Lung microvascular endothelial cell (primary cell): ENCODE results near the gene TCF19. TPM values are rescaled to one million over a fixed set of nuclear protein-coding genes. Genes with fewer than 3 reads are reported as not detected.

Experiments
- DNase-seq, 2 donors: peaks; one replicate each; pipeline versions ENCODE4 v3.0.0 to v3.0.0-alpha.2; 2010; ENCODE audit warnings: low read depth in 2 of 2
- total RNA-seq: library from RNA; depleted of rRNA; stranded (reverse); fragments of >200 nt; gene quantifications from 2 replicates; pipeline ENCODE4 v1.2.1, GENCODE V29; 2014

TCF19 gene
- total RNA-seq, 1 donor from 2014 or later, result 6.3 TPM

DNA sequence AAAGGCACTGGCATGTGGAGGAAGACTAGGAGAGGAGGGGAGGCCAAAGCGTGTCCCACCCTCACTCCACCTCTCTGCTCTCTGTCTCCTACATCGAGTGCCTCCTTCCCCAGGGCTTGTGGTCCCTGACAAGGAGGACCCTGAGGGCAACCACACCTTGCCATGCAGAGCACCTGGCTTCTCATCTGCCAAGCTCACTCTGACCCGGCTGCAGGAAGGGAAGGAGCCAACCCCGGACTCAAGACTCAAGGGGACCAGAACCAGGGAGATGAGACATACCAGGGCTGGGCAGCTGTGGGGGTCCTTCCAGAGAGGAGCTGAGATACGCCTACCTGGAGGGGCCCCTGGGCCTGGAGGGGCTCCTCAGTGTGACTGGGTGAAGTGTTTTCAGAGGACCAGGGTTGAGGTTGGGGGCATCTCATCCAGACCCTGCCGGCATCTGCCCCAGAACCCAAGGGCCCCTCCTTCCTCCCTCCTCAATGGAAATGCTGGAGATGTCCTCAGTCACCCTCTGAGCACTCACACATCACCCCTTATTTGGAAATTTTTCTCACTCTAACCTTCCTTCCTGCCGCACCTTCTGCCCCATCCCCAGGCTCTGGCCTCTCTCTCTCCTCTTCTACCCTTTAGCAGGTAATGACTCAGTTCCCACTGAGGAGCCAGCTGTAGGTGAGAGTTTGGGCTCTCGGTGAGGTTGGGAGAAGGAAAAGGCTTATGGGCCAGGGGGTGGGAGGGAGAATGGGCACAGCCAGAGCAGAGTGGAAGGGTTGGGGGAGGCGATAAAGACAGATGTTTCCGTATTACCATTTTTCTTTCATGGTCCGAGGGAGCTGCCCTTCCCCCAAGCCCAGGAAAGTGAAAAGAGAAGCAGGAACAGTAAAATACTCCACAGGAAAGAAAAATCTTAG, 44.1 kb downstream of the TCF19 start:
- peak; percentile 12 to 20 for DNase-seq

DNA sequence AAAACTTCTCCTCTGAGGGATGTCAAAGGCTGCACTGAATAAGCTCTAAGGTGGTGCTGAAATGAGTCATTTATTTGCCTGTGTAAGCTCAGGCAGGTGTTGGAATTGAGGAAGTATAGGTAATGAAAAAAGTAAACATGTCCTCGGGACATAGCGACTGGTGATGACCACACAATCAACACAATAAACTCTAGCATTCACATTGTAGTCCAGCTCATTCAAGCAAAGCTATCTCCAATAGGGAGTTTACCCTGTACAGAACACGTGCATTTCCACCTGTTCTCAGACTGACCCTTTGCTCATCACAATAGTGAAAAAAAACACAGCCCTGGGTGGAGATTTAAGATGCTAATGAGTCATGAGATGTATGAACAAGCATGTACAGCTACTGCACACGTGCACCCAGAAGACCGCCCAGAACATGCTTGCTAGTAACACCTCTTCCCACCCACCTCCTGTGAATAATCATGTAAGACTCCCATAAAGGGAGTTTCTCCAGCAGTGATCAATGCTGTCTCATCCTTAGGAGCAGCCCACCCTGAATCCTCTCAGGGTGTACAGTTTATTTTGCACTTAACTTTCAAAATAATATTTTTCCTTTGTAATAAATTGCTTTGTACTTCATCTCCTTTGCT, 45.1 kb downstream of the TCF19 start:
- DNase-seq, result peak; percentile 66 to 67

DNA sequence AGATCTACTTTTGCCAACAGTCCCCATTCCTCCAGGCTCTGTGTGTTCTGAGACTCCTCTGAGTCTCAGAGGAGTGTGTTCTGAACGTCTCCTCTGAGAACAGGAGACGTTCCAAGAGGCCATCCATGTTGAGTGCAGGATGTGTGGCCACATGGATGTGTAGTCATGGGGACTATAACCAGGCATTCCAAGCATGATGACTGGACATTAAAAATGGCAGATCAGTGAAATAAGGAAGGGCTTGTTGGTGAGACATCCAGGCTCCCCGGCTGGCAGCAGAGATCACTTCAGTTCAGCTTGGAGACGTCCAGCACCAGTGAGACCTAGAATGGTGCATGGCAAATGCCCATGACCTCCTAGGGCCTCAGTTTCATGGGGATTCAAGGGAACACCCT, 46.4 kb downstream of the TCF19 start:
- no peak for DNase-seq

DNA sequence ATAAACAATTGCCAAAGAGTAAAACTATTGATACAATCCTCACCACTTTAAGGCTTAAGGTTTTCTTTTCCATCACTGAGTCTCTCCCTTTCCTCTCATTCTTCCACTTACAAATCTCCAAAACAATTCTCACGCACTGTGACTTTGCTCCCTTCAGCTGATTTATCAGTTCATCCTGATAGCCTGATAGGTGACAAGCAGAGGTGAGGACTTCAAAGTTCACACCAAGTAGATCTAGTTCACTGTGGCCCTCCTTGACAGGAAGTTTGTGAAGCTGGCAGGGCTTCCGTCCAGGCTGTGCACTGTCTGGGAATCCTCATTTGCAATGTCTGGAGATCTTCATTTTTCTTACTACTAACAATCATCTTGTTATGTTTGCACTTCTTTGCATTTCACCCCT, 47.2 kb downstream of the TCF19 start:
- DNase-seq, result no peak

DNA sequence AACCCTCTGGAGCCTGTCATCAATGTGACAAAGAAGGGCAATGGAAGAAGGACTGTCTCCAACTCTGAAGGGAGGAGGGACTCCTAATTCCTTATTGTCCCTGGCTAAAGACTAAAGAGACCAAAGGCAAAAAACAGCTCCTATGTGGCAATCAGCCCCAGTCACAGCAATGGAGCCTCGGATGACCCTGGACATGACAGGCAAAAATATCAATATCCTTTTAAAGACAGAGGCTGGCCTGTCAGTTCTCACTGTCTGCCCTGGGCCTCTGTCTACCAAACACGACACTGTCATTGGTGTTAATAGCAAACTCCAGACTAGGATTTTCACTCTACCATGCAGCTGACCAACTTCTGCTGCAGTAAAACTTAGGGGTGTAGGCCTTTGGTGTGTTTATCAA, 50.1 kb downstream of the TCF19 start:
- DNase-seq, result no peak

DNA sequence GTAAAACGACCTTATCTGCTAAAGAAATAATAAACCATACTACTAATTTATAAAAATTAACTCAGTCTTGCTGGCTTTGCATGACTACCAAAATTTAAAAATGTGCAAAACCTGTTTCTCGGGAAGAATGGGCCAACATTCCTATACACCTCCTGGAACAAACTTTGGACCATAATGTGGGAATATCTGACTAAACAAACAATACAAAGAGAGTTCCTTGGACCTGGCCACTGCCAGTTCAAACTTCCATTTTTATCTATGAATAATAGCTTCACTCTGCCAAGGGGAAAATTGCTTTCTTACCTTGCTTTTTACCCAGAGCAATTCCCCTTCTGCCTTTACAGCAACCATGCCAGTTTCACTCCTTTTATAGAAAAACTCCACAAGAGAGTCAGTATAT, 50.7 kb downstream of the TCF19 start:
- peak in 1 of 2 donors; percentile 20 for DNase-seq

DNA sequence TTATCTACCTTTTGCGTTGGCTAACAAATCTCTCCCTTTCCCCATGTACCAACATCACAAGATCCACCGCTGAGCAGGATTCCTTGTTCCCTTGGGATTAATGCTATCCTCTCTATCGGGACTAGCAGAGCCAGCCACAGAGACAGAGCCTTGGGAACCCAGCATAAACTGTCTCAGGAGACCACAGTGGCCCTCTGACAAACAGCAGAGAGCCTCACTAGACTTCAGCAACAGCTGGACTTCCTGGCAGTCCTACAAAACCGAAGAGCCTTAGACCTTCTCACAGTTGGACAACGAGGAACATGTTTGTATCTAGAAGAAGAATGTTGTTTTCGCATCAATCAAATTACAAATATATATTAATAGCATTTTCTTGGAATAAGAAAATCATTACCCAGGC, 51.7 kb downstream of the TCF19 start:
- no peak for DNase-seq

DNA sequence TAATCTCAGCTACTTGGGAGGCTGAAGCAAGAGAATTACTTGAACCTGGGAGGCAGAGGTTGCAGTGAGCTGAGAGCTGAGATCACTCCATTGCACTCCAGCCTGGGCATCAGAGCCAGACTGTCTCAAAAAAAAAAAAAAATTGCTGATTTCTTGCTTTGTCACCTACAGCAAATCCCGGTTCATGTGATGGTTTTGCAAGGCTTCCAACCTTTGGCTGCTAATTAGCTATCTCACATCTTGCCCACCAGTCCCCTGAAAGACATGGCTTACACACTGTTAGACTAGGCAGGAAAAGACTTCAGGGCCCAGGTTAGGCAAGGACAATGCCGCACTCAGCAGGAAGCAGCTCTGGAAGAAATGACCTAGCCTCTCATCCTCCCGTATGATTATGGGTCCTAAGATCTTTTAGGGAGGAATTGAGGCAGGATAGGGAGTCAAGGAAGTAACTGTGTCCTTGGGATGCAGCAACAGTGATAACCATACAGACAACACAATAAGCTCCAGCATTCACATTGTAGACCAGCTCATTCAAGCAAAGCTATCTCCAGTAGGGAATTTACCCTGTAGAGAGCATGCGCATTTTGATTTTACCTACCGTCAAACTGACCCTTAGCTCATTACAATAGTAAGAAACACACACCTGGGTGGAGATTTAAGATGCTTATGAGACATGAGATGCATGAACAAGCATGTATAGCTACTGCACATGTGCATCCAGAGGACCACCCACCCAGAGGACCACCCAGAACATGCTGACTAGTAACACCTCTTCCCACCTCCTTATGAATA, 52.5 kb downstream of the TCF19 start:
- DNase-seq, result no peak

Other genes starting within 250 kb of the TCF19 start
- 13.9 and 15.5 TPM in 2 replicates for gene VARS2, start 244.4 kb upstream of the TCF19 start, total RNA-seq
- gene SFTA2, start 226.4 kb upstream of the TCF19 start, total RNA-seq, result not detected in 2 replicates
- not detected in 2 replicates for gene MUCL3, start 217.6 kb upstream of the TCF19 start, total RNA-seq
- gene MUC21, start 174.9 kb upstream of the TCF19 start, total RNA-seq, result not detected in 2 replicates
- gene MUC22, start 148.1 kb upstream of the TCF19 start, total RNA-seq, result not detected in 2 replicates
- gene C6orf15, start 46.0 kb upstream of the TCF19 start, total RNA-seq, result not detected in 2 replicates
- 2.6 and 6.7 TPM in 2 replicates for gene PSORS1C1, start 43.8 kb upstream of the TCF19 start, total RNA-seq
- gene CDSN, start 38.1 kb upstream of the TCF19 start, total RNA-seq, result under 0.01 TPM in 1 of 2 replicates, not detected in the other
- not detected in 2 replicates for gene PSORS1C2, start 19.5 kb upstream of the TCF19 start, total RNA-seq
- gene CCHCR1, start 787 bp upstream of the TCF19 start, total RNA-seq, result 7.7 and 8.7 TPM in 2 replicates
- gene POU5F1, start 12.1 kb downstream of the TCF19 start, total RNA-seq, result not detected in 2 replicates
- gene HLA-C, start 113.5 kb downstream of the TCF19 start, total RNA-seq, result 64.7 and 247 TPM in 2 replicates
- 153 and 307 TPM in 2 replicates for gene HLA-B, start 198.6 kb downstream of the TCF19 start, total RNA-seq
- 15.3 and 31.4 TPM in 2 replicates for gene MICA, start 245.0 kb downstream of the TCF19 start, total RNA-seq